Peyer's patch (tissue), 4 donors: ENCODE data around the gene MPP4.

Experiments
- POLR2A ChIP-seq, 2 donors: fragments of 450-650 bp; IDR thresholded peaks; one replicate each; pipeline ENCODE4 v1.5.1; 2017; ENCODE audit warnings: antibody characterized with exemption in 2 of 2, mild to moderate bottlenecking in 2 of 2, moderate library complexity in 2 of 2
- TF ChIP-seq, protein P1 (sequence below), 6 experiments: fragments of 450-650 bp in 4 of 6; fragments of 200-600 bp in 2 of 6; sonication (generic) in 1 of 6; IDR thresholded peaks; one replicate each; pipeline ENCODE4 v1.5.1; 2017 to 2019; ENCODE audit warnings: antibody characterized with exemption in 6 of 6, mild to moderate bottlenecking in 3 of 6, moderate library complexity in 1 of 6

DNA sequence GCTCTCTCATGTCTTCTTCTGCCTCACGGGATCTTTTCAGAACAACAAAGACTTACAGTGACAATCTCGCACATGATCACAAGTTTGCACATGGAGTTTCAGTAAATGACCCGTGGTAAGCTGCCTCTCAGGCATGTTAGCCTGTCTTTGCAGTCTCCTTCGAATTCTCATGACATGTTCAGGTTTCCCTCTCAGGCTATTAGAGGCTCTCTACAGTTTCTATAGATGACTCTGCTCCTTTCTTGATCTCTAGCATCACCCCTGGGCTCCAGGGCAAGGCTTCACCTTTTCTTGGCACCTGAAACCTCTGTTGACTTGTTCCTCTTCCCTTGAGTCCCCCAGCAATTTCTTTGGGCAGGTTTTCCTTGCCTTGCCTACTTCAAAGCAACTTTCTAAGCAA lies 23.0 kb downstream of the MPP4 start:
- TF ChIP-seq, protein P1, sequence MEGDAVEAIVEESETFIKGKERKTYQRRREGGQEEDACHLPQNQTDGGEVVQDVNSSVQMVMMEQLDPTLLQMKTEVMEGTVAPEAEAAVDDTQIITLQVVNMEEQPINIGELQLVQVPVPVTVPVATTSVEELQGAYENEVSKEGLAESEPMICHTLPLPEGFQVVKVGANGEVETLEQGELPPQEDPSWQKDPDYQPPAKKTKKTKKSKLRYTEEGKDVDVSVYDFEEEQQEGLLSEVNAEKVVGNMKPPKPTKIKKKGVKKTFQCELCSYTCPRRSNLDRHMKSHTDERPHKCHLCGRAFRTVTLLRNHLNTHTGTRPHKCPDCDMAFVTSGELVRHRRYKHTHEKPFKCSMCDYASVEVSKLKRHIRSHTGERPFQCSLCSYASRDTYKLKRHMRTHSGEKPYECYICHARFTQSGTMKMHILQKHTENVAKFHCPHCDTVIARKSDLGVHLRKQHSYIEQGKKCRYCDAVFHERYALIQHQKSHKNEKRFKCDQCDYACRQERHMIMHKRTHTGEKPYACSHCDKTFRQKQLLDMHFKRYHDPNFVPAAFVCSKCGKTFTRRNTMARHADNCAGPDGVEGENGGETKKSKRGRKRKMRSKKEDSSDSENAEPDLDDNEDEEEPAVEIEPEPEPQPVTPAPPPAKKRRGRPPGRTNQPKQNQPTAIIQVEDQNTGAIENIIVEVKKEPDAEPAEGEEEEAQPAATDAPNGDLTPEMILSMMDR (IDR thresholded peaks at IDR 0.05): no peak
- no peak for TF ChIP-seq POLR2A (IDR thresholded peaks at IDR 0.05)
